NCI-H2107 treated with DMSO at 0.1 percent for 48 hours (cell line): ENCODE results near the gene DIP2C.

ENCODE experiments used
- DNase-seq: peaks from one replicate; lab custom pipeline; 2025; ENCODE audit not compliant: unreplicated experiment; lab: John Stamatoyannopoulos, UW

DIP2C gene

DNA sequence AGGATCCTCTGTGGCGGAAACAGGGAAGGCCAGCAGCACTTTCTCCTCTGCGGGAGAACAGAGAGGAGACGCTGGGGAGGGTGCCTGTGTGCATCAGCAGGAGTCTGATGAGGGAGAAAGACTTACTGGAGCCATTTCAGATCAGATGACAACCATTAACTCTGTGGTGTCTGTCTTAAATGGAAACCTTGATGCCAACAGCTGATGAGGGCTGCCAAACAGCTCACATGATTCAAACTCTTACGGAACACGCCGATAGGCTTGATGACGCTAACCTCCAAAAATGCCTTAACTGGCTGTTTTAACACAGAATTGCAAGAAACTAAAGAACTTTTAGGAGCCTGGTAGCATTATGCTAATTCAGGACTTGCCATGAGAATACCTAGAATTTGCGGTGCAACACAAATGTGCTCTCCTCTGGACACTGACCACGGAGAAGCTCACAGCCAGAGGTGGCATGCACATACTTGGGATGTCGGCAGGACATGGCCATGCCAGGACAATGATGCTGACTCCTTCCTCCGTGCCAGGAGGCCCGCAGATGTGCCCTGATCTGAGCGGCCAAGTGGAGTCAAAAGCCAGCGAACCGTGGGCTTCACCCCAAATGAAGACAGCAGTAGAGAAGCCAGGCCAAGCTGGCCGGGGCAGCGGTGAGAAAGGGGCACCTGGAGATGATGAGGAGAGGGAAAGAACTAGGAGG lies 399.3 kb downstream of the DIP2C start:
- DNase-seq = no peak

DNA sequence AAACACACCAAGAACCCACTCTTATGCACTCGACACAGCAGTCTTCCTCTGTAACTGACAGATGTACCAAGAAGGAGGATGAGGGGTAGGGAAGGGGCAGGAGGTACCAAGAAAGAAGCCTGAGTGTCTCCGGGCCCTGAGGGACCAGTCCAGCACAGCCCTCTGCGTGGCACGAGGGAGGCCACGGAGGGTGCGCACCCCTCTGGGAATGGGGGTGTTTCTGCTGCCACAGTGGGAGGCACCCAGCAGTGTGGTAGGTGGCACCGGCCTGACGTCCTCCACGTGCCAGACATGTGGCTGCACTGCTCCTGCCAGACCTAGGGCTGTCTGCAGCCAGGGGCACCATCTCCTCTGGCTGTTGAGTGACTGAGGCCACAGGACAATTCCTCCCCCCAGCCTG lies 399.9 kb downstream of the DIP2C start:
- no peak for DNase-seq

DNA sequence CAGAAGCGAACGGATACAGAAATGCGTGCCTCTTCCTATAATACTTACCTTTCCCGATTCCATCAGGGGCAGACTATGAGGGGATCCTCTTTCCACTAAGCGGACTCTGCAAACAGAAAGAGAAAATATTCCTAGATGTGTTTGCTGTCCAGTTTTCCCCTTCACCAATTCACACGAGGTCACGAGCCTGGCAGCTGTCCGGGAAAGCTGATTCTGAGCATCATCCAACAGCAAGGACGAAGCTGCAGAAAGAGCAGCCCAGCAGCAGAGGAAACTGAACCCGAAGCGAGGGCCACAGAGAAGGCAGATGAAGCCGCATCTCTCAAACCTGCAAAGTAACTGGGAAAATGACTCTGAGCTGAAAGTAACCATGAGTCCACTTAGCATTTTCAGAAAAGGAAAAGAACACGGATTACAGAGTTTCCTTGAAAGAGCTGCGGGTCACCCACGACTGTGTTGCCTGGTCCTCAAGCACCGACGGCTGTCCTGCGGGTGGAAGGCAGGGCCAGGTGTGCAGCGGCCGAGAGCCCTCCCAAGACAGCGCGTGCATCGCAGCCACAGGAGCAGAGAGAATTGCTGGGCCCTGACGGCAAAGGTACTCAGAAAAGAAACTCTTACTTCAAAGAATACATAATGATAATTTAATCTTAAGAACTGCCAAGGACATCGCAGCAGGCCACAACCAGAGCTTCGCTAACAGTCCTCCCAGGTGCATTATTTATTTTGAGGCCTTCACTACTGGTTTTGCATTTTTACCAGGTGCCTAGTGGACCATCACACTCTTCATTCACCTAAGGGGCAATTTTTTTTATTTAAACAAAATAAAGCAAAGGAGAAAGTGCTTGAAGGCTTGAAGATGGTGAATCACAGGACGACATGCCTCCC lies 400.9 kb downstream of the DIP2C start:
- no peak for DNase-seq

DNA sequence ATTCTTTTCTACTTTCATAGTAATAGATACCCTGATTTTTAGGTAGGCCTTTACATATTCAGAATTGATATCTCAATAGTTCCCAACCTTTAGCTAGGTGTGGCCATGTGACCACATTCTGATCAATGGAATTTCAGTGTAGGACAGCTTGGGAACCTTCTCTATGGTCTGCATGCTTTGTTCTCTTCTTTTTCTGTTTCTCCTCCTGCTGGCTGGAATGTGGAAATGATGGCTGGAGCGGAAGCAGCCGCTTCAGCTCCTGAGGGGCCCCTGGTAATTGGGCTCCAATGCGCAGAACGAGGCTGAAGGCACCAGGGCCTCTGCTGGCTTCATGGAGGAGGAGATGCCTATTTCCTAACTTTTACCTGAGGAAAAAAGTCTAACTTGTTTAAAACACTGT lies 401.7 kb downstream of the DIP2C start:
- no peak for DNase-seq

DNA sequence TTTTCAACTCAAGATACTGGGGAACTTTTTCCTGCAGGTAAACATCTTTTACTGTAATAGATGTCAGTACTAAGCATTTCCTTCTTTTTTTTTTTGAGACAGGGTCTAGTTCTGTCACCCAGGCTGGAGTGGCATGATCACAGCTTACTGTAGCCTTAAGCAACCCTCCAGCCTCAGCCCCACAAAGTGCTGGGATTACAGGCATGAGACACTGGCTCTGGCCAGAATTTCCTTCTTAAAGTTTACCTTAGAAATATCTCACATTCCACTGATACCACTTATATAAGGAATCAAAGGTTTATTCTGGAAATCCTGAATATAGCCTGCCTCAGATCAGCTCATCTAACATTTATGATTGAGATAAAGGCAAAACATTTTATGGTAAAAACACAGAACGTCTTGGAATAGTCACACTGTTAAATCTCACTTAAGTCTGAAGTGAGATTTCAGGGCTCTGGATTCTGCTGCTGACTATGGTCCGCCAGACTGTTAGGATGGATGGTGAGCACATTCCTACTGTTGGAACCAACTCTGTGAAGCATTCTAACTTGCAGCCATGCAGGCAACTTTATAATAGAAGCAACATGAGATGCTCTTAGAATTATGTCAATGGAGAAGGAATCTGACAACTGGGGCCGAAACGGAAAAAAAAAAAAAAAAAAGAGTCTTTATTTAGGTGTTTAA lies 402.3 kb downstream of the DIP2C start:
- no peak for DNase-seq

DNA sequence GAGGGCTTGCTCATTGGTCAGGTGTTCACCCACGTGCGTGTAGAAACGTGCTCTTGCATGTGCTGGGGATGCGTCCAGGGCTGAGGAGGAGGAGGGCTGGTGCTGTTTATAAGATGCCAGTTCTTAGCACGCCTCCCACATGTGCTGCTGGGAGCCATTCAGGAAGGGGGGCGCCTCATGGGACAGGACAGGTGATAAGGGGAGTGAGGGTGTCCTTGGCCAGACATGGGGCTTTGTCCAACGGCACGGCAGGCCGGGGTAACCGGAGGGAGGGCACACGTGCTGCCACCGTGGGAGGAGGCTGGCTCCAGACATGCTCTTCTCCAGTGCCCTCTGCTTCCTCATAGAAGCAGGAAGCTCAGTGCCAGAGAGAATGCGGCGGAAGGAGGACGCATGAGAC lies 404.3 kb downstream of the DIP2C start:
- DNase-seq = no peak

DNA sequence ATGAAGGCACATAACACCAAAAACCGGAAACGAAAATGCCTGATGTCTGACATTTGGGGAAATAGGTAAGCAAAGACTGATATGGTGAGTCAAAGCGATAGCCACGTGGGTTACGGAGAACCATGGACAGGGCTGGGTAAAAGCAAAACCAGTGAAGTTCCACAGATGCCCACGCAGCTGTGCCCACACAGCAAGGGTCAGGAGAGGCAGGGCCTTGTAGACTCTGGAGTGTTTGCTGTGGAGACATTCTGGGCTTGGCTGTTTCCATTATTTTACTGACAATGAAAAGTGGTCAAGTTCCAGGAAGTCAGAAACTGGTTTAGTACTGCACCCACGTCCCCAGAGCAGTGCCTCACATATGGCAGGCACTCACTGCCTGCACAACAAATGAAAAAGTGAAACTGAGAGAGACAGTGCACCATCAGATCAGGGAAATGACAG lies 405.5 kb downstream of the DIP2C start:
- DNase-seq = no peak

DNA sequence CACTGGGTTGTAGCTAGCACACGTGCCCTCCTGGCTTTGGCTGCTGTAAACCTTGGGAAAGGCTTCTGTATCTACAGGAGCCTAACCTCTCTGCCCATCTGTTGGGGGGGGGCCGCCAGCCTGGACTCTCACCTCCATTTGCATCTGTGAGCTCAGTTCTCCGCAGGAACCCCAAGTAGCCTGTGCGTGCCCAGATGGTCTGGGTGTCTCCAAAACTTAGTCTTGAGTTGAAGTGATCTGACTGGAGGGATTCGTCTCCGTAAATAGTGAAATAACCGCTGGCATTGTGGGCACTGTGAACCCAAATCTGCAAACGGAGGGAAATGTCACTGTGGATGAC lies 406.4 kb downstream of the DIP2C start:
- DNase-seq = no peak

DNA sequence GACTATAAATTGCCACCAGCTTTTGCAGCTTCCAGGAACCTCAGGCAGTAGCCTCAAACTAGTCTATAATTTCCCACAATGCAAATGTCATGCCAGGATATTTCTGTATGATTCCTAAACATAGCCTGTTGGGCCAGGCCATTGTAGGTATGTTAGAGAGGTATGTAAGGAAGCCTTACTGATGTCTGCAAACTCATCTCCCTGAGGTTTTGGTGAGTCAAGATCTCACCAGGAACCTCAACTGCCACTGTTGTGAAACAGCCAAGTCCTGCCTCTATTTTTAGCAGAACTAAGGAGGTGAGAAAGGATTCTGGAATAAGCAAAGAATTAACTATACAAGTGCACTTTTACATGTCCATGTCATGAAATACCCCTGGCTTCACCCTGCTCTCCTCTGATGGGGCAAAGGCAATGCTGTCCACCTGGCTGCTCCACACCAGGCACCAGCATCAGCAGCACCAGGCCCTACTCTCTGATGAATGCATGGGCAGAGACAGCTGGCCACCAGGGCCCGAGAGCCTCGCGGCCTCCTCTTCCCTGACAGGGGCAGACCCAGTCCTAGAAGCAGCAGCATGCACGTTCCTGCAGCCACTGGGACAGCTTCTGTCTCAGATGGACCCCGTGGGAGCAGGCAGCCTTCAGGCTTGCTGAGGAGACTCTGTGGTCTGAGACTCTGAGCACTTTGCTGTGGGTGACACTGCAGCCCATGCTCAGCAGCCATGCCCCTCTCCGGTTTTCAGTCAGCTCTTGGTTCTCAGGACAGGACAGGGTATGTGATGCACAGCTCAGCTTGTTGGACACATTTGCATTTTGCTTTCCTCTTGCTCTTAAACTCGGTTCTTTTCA lies 407.0 kb downstream of the DIP2C start:
- DNase-seq = no peak

DNA sequence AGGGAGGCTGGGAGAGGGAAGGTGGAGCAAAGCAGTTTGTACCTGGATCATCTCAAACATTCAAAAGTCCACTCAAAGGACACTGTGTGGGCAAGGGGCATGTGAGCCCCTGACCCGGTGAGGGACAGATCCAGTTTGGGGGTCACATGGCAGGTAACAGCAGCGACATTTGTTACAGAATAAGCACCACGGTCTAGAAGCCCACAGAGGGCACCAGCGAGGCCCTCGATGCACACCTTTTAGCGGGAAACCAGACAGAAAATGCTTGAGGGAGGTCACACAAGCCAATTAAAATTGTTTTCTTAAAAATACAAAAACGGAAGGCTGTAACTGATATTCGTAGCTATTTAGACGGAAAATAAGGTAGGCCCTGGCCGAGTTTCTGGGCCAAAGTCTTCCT lies 409.8 kb downstream of the DIP2C start:
- DNase-seq = no peak

DNA sequence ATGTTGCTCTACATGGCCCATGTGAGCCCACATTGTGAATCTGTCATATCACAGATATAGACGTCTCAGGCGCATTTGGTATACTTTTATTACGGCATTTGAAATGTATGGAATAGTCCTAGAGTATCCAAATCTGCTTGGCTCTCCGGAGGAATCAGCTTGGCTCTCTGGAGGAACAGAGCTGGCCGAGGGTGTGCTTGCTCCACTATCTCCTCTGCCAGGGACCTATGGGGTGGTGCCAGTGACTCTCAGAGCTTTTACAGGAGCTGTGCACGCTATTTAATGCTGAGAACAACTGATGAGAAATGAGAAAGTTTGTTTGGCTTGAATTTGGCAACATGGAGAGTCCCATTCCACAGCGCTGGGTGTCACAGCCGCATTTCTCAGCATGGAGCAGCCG lies 410.2 kb downstream of the DIP2C start:
- DNase-seq = no peak

DNA sequence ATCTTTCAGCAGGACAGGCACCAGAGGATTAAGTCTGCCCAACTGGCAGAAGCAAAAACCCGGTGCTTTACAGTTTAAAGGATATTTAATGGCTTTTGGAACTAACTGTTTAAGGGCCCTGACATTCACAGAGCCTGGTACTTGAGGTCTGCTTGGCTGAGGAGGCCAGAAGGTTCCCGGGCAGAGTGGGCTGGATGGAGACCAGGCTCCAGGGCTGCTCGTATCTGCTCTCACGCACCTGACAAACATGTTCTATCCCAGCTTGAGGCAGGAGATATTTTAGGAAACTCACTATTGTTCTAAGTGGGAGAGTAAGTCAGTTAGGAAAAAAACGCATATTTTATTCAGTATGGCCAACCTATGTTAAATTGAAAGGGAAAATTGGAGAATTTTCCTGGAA lies 410.8 kb downstream of the DIP2C start:
- no peak for DNase-seq

DNA sequence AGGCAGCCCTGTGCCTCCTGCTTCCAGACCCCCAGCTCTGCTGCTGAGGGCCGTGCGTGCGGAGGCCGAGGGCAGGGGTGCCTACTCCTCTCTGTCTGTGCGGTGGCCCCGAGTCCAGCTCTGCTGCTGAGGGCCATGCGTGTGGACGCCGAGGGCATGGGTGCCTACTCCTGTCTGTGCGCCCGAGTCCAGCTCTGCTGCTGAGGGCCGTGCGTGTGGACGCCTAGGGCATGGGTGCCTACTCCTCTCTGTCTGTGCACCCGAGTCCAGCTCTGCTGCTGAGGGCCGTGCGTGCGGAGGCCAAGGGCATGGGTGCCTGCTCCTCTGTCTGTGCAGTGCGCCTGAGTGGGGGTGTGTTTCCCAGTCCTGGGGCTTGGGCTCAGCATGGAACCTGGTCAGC lies 411.5 kb downstream of the DIP2C start:
- DNase-seq = no peak

DNA sequence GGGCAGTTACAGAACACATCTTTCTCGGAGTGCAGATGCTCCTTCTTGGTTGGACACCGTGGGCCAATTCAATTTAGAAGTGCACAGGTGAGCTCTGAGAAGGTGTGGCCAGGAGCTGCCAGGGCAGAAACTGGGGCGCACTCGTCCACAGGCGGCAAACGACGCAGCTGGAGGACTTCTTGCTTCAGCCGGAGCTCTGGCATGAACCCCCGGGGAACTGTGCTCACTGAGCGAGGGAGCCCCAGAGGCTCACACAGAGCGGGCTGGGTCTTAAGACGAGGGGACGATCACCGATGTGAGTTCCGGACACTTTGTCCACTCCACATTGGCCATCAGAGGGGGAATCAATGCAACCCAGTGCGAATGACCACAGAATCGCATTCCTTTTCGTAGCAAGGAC lies 413.8 kb downstream of the DIP2C start:
- no peak for DNase-seq

DNA sequence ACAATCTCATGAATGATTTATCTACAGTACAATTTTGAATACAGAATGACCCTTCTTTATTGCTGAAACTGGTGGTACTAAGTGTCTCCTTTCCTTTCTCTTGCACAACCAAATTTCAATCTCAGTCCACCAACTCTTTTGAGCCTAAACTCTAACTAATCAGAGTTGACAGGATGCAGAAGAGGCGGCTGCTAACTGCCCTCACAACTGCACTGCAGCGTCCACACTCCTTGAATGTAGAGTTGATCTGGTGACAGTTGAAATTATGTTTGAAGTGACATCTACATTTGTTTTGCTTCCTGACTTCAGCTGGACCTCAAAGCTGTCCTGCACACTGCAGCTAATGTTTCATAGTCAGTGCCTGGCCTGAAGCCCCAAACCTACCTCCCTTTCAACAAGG lies 414.6 kb downstream of the DIP2C start:
- DNase-seq = no peak

DNA sequence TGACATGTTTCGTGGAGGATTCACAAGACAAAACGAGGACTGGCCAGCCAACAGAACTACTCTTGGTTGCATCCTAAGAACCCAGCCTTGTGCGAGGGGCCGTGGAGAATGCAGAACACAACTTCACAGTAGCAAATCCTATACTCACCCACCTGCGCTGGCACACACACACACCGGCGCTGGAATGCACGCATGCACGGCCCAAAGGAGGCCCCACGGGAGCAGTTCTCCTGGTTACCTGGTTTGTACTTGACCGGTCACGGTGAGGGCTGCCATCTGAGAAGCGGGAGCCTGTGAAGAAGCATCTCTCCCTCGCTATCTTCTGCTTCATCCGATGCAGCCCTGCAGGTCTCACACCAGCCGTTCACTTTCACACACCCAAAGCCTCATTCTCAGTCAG lies 416.4 kb downstream of the DIP2C start:
- no peak for DNase-seq

DNA sequence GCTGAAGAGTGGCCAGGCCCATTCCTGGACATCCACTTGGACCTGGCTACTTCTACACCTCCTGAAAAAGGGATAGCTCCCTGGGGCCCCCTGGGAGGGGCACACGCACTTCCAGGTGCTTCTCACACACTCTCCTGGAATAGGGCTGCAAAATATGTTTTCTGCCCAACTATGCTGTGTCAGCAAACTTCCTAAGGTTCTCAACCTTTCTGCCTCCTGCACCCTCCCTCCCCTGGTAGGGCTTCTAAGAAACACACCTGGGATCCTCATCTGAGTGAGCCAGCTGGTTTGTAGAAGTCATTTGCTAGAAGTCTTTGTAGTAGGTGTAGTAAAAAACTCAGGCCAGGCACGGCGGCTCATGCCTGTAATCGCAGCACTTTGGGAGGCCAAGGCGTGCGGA lies 417.7 kb downstream of the DIP2C start:
- no peak for DNase-seq

DNA sequence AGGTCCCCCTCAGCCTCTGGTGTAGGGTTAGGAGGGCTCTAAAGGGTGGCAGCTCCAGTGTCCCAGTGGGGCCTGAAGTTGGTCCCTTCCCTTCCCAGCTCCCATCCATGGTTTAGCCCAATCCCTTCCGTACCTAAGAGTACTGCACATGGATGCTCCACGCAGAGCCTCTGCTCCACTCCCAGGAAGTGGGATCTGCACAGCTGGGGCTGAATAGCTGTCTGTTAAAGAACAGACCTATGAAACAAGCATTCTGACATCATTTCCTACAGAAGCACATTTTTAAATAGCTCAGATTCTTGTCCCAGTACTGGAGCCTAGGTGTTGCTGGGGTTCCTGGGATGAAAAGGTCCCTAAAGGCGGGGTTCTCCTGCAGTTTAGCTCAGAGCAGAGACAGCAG lies 418.3 kb downstream of the DIP2C start:
- DNase-seq = no peak

DNA sequence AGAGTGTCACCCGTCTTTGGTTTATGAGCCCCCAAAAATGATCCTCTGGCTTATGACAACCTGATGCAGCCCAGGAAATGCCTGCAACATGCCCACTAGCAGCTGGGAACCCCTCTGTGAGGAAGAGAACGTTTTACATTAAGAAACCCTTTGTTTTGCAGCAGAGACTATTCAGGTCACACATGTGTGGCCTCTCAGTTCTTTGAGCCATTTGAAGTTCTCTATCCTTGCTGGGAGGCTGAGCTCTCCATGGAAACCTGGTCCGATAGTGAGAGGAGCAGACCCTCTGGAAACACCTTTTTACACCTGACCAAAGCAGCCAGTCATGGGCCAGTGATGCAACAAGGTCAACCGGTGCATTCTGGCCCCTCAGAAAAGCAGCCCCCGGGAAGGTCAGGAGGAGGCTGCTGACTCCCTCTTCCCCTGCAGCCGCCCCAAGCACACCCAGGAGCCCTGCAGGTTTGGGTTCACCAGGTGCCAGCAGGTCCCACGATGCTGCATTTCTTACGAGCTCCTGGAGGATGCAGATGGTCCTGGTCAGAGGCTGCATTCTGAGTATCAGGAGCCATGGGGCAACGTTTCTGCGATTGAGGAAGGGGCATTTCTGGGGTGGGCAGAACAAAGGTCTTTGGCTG lies 419.9 kb downstream of the DIP2C start:
- DNase-seq = no peak

DNA sequence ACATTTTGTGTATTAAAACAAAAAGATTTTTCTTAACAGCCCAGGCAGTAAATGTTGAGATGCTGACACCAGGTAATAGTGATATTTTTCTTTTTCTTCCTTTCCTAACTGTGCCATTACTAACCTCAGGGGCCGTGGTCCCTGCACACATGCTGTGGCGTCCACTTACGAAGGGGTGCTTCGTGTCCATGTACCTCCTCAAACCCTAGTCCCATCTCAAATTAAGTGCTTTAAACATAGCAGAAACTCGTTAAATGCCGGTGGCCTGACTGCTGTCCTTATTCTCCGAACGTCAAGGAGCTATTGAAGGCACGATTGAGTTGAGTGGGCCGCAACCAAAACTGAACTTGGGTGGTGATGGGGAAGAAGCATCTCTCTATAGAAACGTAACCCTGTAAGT lies 421.8 kb downstream of the DIP2C start:
- no peak for DNase-seq

DNA sequence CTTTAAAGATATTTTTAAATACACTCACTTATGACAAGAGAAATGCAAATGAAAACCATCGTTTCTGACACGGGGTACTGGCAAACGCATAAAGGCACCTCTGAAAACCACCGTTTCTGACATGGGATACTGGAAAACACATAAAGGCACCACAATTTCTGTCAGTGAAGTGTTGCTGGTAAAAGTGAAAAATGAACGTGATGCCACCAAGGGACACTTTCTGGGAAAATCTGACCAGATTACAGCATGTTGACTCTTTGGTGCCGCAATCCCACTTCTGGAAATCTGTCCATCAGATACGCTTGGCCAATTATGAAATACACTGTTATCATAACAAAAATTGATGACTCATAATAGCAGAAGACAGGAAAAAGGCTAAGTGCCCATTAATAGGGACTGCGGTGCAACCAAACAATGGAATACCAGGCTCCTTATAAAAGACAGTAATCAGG lies 422.5 kb downstream of the DIP2C start:
- DNase-seq = no peak
